ENCODE results near the gene MTF1.

DNA sequence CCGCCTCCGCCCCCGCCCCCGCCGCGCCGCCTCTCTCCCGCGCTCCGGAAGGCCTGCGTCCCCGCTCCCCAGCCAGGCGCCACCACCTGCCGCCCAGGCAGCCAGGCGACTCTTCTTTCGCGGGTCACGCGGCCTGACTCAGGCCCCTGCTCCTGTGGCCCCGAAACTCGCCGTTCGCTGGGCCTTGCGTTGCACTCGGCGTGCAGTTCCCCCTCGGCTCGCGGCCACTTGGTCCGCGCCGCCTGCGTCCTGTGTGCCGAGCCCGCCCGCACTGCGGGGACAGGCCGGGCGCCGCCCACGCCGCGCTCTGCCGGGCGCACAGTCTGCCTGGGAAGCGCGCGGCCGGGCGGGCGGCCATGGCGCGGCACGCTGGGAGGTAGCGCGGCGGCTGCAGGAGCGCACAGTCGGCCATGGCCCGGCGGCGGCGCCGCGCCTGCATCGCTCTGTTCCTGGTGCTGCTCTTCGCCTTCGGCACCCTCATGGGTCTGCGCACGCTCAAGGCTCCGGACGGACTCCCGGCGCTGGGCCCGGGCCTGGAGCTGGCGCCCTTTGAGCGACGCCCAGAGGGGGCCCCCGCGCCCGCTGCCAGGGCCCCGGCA lies 65.5 kb downstream of the MTF1 start, which contains the start of gene MANEAL:
- TF ChIP-seq, protein P1, sequence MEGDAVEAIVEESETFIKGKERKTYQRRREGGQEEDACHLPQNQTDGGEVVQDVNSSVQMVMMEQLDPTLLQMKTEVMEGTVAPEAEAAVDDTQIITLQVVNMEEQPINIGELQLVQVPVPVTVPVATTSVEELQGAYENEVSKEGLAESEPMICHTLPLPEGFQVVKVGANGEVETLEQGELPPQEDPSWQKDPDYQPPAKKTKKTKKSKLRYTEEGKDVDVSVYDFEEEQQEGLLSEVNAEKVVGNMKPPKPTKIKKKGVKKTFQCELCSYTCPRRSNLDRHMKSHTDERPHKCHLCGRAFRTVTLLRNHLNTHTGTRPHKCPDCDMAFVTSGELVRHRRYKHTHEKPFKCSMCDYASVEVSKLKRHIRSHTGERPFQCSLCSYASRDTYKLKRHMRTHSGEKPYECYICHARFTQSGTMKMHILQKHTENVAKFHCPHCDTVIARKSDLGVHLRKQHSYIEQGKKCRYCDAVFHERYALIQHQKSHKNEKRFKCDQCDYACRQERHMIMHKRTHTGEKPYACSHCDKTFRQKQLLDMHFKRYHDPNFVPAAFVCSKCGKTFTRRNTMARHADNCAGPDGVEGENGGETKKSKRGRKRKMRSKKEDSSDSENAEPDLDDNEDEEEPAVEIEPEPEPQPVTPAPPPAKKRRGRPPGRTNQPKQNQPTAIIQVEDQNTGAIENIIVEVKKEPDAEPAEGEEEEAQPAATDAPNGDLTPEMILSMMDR (conservative IDR thresholded peaks at IDR 0.05), result no peak
- TF ChIP-seq EZH2 (IDR thresholded peaks at IDR 0.05; ENCODE audit: low read depth), result no peak

Data from PC-9 (cell line).